C4-2B (cell line): ENCODE measurements around the gene ANXA6.

ENCODE experiments used
- H3K27ac ChIP-seq: fragments of 450-650 bp; 2 replicates; pipeline ENCODE4 v1.5.1; 2017
- CTCF ChIP-seq: fragments of 450-650 bp; conservative IDR thresholded peaks from 2 replicates; pipeline ENCODE4 v1.5.1; 2017; ENCODE audit warnings: mild to moderate bottlenecking
- ZFX ChIP-seq: fragments of 450-650 bp; IDR thresholded peaks from 2 replicates; pipeline ENCODE4 v1.6.1; 2017

ANXA6 gene

GRCh38 chr5:151151263-151151660 is 6.3 kb downstream of the ANXA6 start:
- no peak for TF ChIP-seq CTCF
- no peak for TF ChIP-seq ZFX
- no peak overlapping the region for H3K27ac ChIP-seq

GRCh38 chr5:151150471-151151262 is 6.9 kb downstream of the ANXA6 start:
- TF ChIP-seq ZFX (no peak), CTCF (no peak)

GRCh38 chr5:151148583-151148982 is 9.0 kb downstream of the ANXA6 start:
- H3K27ac ChIP-seq = no peak overlapping the region
- TF ChIP-seq ZFX = no peak
- TF ChIP-seq CTCF = no peak

More at GRCh38 chr5:151150471-151151262, 6.9 kb downstream of the ANXA6 start:
- no peak overlapping the region for H3K27ac ChIP-seq

- no peak for TF ChIP-seq CTCF
- TF ChIP-seq ZFX = no peak
- H3K27ac ChIP-seq = no peak overlapping the region
Measured at GRCh38 chr5:151147033-151147432, 10.5 kb downstream of the ANXA6 start.

DNA sequence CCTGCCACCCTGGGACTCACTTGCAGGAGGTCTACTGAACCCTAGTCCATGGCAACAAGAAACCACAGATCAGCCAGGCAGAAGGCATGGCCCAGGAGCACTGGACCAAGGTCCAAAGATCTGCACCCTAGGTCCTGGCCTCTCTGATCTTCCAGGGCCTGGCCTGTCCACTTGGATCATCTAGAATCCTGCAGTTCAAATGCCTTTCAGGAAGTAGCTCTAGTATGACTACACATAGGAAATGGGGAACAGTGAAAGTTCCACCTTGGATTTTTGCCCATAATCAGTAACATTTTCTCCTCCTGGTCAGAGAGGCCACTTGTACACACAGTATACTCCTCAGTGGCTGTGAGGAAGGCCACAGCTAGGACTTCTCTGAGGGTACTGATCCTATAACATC is 11.5 kb downstream of the ANXA6 start:
- TF ChIP-seq ZFX = no peak
- TF ChIP-seq CTCF = no peak
- H3K27ac ChIP-seq = no peak overlapping the region

GRCh38 chr5:151144922-151145321 is 12.7 kb downstream of the ANXA6 start:
- TF ChIP-seq CTCF (no peak), ZFX (no peak)
- H3K27ac ChIP-seq = no peak overlapping the region

- no peak for TF ChIP-seq CTCF
- TF ChIP-seq ZFX = no peak
- no peak overlapping the region for H3K27ac ChIP-seq
Measured at GRCh38 chr5:151144275-151144674, 13.3 kb downstream of the ANXA6 start.
